NCI-H1092 treated with DMSO at 0.1 percent for 48 hours (cell line): ENCODE measurements around the gene COX6B2.
A peak's percentile ranks its signal among the peaks of the same experiment; 100 is the strongest.

Experiments
- DNase-seq: peaks from one replicate; lab custom pipeline; 2025; lab: John Stamatoyannopoulos, UW

COX6B2 gene

GRCh38 chr19:55383279-55384130 lies 29.0 kb upstream of the COX6B2 start:
- DNase-seq, result peak; percentile 40

DNA sequence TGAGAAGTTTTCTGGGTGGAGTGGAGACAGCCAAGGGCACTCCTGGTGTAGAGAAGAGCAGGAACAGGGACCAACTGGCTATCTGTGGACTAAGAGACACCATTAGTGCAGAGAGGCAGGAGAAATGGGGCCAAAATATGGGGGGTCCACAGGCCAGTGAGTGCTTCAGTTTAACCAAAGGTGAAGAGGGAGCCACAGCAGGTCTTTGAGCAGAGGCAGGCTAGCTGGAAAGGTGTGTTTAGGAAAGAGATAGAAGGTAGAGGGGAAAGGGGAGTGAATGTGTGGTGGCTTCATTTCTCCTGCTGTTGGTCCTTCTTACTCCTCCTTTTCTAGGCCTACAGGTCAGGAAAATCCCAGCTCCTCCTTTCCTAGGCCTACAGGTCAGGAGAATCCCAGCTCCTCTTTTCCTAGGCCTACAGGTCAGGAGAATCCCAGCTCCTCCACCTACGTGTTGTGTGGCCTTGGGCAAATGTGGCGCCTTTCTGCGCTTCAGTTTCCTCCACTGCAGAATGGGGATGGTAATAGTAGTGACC lies 28.1 kb upstream of the COX6B2 start:
- no peak for DNase-seq

GRCh38 chr19:55382013-55382412 lies 27.5 kb upstream of the COX6B2 start:
- no peak for DNase-seq

GRCh38 chr19:55379174-55379573 lies 24.7 kb upstream of the COX6B2 start:
- no peak for DNase-seq

GRCh38 chr19:55377356-55378131 lies 23.0 kb upstream of the COX6B2 start:
- no peak for DNase-seq

DNA sequence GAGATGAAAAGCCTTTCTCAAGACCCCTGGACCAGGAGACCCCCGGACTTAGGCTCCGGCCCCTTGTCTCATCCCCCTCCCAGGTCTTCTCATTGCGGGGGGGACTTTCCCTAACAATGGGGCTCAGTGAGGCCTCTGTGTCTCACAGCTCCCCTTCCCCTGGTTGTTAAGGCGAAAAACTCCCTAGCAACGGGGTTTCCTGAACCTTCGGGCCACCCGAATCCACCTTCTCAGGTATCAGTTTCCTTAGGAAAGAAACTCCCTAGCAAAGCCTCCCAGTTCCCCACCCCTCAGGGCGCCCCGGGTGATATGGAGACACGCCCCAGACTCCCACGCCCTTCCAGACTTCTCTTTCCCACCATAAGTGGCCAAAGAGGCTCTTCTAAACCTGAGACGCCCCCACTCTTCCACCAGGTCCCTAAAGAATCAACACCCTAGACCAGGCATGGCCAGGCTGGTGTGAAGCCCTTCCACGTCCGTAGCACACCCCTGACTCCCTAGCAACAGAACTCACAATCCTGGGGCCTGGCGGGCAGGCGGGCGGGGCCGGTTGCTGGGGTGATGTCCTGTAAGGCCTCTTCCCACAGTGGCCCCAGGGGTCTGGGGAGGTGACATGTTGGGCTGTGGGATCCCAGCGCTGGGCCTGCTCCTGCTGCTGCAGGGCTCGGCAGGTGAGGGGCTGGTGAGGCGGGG lies 21.9 kb upstream of the COX6B2 start, which contains the start of gene TMEM190:
Gene TMEM190, plus strand, starts transcription at position 586 of the 693 bp plus-strand sequence. Its CDS starts 28 bp downstream, at position 614.
- no peak for DNase-seq

- no peak for DNase-seq
These were observed 19.7 kb upstream of the COX6B2 start for GRCh38 chr19:55373993-55374757.

GRCh38 chr19:55373306-55373992 lies 18.9 kb upstream of the COX6B2 start:
- DNase-seq, result no peak

DNA sequence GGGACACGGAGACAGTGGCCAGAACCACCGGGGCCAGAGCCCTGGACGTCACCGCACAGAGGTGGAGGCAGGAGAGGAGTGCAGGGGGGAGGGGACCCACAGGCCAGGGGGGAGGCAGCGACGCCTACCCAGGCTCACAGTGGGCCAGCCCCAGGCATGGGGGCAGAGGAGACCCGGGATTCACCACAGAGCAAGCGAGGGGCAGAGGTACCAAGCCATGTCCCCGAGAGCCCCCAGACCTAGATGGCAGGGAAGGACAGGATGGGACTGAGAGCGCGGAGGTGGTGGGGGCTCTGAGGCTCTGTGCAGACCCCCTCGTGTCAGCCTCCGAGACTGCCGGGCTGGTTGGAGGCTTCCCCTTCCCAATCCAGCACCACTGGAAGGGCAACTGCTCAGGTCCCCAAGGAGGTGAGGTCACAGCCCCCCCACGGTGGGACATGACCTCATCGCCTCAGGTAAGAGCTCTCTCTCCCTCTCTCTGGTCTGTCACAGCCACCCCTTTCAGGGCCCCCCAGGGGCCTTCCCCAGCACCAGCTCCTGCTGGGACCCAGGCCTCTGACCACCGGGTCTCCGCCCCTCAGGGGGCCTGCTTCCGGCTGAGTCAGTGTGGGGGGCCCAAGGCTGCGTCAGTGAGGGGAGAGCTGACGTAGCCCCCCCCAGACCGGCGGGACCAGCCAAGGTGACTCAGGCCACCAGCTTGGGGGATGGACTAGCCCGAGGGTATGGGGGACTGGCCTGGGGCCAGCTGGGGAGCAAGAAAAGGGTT lies 18.0 kb upstream of the COX6B2 start:
- no peak for DNase-seq

DNA sequence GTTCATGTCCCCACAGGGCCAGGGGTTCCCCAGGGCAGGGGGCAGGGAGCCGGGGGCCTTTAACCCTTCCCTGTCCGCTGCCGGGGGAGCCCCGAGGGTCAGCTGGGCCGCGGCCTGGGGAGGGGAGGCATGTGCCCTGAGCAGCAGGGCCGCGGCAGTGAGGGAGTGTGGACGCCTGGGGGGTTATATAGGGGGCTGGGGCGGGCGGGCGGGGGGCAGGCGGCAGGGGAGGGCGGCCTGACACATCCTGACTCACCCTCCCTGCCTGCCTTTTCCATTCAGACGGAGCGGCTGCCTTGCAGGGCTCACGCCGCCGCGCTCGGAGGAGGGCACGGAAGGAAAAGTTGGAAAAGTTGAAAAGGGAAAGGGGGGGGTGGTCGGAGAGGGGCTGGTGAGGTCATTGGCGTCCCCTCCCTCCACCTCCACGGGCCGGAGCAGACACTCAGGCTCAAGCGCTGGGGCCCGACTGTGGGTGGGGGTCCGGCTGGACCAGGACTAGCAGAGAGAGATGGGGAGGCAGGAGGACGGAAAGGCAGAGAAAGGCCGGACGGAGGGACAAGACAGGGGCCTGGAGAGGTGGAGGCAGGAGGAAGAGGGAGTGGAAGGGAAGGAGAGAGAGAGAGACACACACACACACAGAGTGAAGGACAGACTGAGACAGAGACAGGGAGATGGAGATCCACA lies 15.9 kb upstream of the COX6B2 start, which contains the start of gene IL11:
Gene IL11, minus strand, starts transcription at position 159 of the 684 bp plus-strand sequence. Its CDS starts 153 bp downstream, at position 6.
- no peak for DNase-seq

DNA sequence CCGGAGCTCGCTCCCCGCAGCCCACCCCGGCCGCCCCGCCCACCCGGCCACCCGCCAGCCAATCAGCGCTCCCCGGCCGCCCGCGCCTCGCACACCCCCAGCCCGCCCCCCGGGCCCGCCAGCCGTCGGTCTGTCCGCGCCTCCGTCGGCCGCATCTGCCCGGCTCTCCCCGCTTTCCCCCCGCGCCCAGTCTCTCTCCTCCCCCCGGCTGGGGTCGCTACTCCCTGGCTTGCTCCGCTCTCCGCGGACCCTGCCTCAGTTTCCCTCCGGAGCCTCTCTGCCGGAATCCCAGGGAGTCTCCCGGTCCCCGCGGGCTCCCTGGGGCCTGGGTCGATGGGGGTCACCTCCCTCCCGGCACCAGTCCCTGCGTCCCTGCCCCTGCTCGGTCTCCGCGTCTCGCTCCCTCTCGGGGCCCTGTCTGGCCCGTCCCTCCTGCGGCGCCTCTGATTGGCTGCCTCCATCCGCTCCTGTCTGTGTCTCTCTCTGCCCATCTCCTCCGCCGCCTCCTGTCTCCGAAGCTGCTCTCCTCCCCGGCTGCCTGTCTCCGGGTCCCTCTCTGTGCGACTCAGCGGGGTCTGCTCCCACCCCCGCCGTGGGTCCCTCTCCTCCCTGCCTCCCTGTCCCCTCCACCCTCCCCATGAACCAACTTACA lies 15.3 kb upstream of the COX6B2 start:
- no peak for DNase-seq

DNA sequence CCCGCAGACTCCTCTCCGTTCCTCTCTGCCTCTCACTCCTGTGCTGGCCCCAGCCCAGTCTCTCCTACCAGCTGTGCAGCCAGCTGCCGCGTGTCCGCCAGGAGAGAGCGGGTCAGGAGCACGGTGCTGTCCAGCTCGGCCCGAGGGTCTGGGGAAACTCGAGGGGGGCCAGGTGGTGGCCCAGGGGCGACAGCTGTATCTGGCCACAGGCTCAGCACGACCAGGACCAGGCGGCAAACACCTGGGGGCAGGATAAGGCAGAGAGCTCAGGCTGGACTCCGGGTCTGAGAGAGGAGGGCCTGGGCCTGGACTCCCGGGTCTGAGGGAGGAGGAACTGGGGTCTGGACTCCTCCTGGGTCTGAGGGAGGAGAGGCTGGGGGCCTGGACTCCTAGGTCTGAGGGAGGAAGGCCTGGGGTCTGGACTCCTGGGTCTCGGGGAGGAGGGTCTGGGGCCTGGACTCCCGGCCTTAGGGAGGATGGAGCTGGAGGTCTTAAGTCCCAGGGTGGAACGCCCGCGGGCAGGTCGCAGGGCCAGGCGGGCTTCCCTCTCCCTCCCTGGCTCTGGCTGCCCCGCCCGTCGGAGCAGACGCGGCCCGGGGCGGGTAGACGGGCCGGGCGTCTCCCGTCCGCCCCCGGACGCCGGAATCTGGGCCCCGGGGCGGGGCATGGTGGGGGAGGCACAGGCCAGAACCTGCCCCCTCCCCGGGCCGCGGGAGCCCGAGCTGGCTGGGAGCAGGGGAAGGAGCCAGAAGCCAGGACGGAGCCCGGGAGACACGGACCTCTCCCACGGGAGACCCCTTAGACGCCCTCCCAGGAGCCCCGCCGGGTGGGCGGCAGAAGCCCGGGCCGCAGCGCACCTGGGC lies 14.4 kb upstream of the COX6B2 start:
- no peak for DNase-seq

DNA sequence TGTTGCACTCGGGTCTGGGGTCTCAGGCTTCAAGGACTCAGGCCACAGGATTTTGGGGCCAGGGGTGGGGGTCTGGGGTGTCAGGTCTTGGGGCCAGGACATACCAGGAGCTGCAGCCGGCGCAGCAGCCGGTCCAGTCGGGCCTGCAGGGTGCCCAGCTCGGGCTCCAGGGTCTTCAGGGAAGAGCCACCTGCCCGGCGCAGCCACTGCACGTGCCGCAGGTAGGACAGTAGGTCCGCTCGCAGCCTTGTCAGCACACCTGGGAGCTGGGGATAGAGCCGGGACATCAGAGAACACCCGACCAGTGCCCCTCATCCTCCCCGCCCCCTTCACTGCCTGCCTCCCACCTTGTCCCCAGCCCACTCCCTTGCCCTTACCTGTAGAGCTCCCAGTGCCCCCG lies 13.6 kb upstream of the COX6B2 start:
- no peak for DNase-seq

- no peak for DNase-seq
These were observed 12.3 kb upstream of the COX6B2 start for GRCh38 chr19:55366790-55367189.

GRCh38 chr19:55365964-55366363 lies 11.4 kb upstream of the COX6B2 start:
- DNase-seq, result no peak

- DNase-seq, result no peak
These were observed 10.7 kb upstream of the COX6B2 start for GRCh38 chr19:55365245-55365644.

DNA sequence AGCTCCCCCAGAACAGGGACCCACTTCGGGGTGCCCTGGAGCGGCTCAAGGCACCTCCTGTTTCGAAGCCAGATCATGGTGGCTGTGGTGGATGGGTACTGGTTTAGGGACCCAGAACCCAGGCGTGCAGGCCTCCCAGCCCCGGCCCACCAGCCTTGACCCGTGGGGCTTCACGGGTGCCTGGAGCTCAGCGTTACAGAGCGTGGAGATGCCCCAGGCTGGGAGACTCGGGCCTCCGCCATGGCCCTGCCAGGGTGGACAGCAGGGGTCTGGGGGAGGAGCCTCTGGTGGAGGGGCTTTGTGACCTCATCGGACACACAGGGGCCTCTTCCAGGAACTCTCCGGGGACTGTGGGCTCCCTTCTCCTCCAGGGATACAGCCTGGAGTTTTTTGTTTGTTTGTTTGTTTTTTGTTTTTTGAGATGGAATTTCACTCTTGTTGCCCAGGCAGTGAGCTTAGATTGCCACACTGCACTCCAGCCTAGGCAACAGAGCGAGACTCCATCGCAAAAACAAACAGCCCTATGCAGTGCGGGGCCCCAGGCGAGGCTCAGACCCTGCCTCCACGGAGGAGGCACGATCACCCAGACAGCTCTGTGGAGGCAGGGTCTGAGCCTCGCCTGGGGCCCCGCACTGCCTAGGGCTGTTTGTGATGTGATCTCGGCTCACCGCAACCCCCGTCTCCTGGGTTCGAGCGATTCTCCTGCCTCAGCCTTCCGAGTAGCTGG lies 8.6 kb upstream of the COX6B2 start, which contains the start of gene GARIN5B:
Gene GARIN5B, minus strand, starts transcription at position 271 of the 727 bp plus-strand sequence. Its CDS starts 194 bp downstream, at position 77.
- DNase-seq, result no peak
